Measurements from ENCODE around the gene METAP1D.

DNA sequence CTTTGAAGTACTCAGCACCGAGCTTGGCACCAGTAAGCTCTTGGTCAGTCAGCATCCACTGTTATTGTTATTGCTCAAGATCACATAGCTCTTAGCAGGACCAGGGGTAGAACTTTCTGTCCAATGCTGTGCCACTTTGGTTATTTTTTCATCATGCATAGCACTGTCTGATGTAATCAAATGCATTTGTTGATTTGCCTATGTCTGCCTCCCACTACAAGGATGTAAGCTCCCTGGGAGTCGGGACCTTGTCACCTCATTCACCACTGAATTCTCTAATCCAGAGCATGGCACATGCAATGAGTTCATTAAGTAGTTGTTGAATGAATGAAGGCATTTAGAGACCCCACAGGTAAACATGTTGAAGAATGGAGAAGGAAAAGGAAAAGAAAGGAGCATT lies 56.5 kb downstream of the METAP1D start:
- TF ChIP-seq POLR2A (IDR thresholded peaks at IDR 0.05) (no peak), POLR2AphosphoS5 (IDR thresholded peaks at IDR 0.05; ENCODE audit: insufficient read depth in 1 of 2, low read depth in 1 of 2) (no peak)
- TF ChIP-seq, protein P1, sequence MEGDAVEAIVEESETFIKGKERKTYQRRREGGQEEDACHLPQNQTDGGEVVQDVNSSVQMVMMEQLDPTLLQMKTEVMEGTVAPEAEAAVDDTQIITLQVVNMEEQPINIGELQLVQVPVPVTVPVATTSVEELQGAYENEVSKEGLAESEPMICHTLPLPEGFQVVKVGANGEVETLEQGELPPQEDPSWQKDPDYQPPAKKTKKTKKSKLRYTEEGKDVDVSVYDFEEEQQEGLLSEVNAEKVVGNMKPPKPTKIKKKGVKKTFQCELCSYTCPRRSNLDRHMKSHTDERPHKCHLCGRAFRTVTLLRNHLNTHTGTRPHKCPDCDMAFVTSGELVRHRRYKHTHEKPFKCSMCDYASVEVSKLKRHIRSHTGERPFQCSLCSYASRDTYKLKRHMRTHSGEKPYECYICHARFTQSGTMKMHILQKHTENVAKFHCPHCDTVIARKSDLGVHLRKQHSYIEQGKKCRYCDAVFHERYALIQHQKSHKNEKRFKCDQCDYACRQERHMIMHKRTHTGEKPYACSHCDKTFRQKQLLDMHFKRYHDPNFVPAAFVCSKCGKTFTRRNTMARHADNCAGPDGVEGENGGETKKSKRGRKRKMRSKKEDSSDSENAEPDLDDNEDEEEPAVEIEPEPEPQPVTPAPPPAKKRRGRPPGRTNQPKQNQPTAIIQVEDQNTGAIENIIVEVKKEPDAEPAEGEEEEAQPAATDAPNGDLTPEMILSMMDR (IDR thresholded peaks at IDR 0.05): no peak

Data from vagina (tissue), 2 donors.